ENCODE measurements around the gene AUTS2.
A peak's percentile ranks its signal among the peaks of the same experiment; 100 is the strongest.

Gene AUTS2

GRCh38 chr7:69770613-69771012 lies 172.3 kb downstream of the AUTS2 start:
- Histone ChIP-seq H3K27me3 (ENCODE audit: insufficient read depth, low read length, poor library complexity) (no peaks in the 10 kb centered on the region), H3K23ac (ENCODE audit: low read length) (no peak overlapping the region), H3K4ac (ENCODE audit: low read depth, low read length) (no peak overlapping the region), H2BK5ac (ENCODE audit: low read length) (no peak overlapping the region), H3K9ac (ENCODE audit: low read length) (no peak overlapping the region), H3K27ac (ENCODE audit: low read depth, low read length) (no peak overlapping the region), H3K56ac (ENCODE audit: low read length) (no peak overlapping the region), H2BK120ac (ENCODE audit: low read depth, low read length) (no peak overlapping the region), H3K18ac (ENCODE audit: low read length) (no peak overlapping the region), H3K4me1 (ENCODE audit: control insufficient read depth, low read depth, low read length) (peaks cover 5% of the 10 kb centered on the region), H3K79me2 (ENCODE audit: control insufficient read depth, insufficient read depth, low read length) (no peaks in the 10 kb centered on the region), H3K36me3 (ENCODE audit: control insufficient read depth, insufficient read depth, low read length) (no peaks in the 10 kb centered on the region), H3K4me3 (ENCODE audit: low read length) (no peak overlapping the region), H3K4me2 (ENCODE audit: low read length) (no peak overlapping the region), H2AK5ac (ENCODE audit: low read length) (no peak overlapping the region), H3K79me1 (ENCODE audit: low read length) (no peaks in the 10 kb centered on the region), H4K8ac (ENCODE audit: low read depth, low read length) (no peak overlapping the region), H2BK15ac (replicated peaks; ENCODE audit: low read depth) (no peak overlapping the region), H4K5ac (ENCODE audit: low read length) (no peak overlapping the region)
- no CpG with 5 or more reads among the region's 6 CpGs for WGBS (ENCODE audit: extremely low coverage, insufficient coverage, low lambda C conversion rate)
- DNase-seq, result no peak

GRCh38 chr7:69772718-69773436 lies 174.6 kb downstream of the AUTS2 start:
- no CpG with 5 or more reads among the region's 9 CpGs for WGBS (ENCODE audit: extremely low coverage, insufficient coverage, low lambda C conversion rate)
- no peak overlapping the region for H3K9ac ChIP-seq (ENCODE audit: low read length)
- no peak overlapping the region for H3K18ac ChIP-seq (ENCODE audit: low read length)
- no peak overlapping the region for H3K27ac ChIP-seq (ENCODE audit: low read depth, low read length)
- no peak overlapping the region for H3K4ac ChIP-seq (ENCODE audit: low read depth, low read length)
- no peak overlapping the region for H3K23ac ChIP-seq (ENCODE audit: low read length)
- H4K5ac ChIP-seq (ENCODE audit: low read length), result no peak overlapping the region
- H3K4me1 ChIP-seq (ENCODE audit: control insufficient read depth, low read depth, low read length), result peaks cover 5% of the 10 kb centered on the region
- H2AK5ac ChIP-seq (ENCODE audit: low read length), result no peak overlapping the region
- H3K79me1 ChIP-seq (ENCODE audit: low read length), result no peaks in the 10 kb centered on the region
- H2BK5ac ChIP-seq (ENCODE audit: low read length), result no peak overlapping the region
- H3K79me2 ChIP-seq (ENCODE audit: control insufficient read depth, insufficient read depth, low read length), result no peaks in the 10 kb centered on the region
- no peaks in the 10 kb centered on the region for H3K27me3 ChIP-seq (ENCODE audit: insufficient read depth, low read length, poor library complexity)
- H3K4me2 ChIP-seq (ENCODE audit: low read length), result no peak overlapping the region
- H4K8ac ChIP-seq (ENCODE audit: low read depth, low read length), result no peak overlapping the region
- no peaks in the 10 kb centered on the region for H3K36me3 ChIP-seq (ENCODE audit: control insufficient read depth, insufficient read depth, low read length)
- no peak overlapping the region for H3K56ac ChIP-seq (ENCODE audit: low read length)
- H2BK15ac ChIP-seq (replicated peaks; ENCODE audit: low read depth), result no peak overlapping the region
- no peak for DNase-seq
- H2BK120ac ChIP-seq (ENCODE audit: low read depth, low read length), result no peak overlapping the region
- no peak overlapping the region for H3K4me3 ChIP-seq (ENCODE audit: low read length)

- H2BK5ac ChIP-seq (ENCODE audit: low read length), result no peak overlapping the region
- H4K8ac ChIP-seq (ENCODE audit: low read depth, low read length), result no peak overlapping the region
- no peaks in the 10 kb centered on the region for H3K79me2 ChIP-seq (ENCODE audit: control insufficient read depth, insufficient read depth, low read length)
- H2AK5ac ChIP-seq (ENCODE audit: low read length), result no peak overlapping the region
- WGBS (ENCODE audit: extremely low coverage, insufficient coverage, low lambda C conversion rate), result no CpG with 5 or more reads among the region's 9 CpGs
- H3K27ac ChIP-seq (ENCODE audit: low read depth, low read length), result no peak overlapping the region
- H3K56ac ChIP-seq (ENCODE audit: low read length), result no peak overlapping the region
- no peak overlapping the region for H4K5ac ChIP-seq (ENCODE audit: low read length)
- no peak overlapping the region for H3K4me3 ChIP-seq (ENCODE audit: low read length)
- H3K79me1 ChIP-seq (ENCODE audit: low read length), result no peaks in the 10 kb centered on the region
- no peak overlapping the region for H3K4ac ChIP-seq (ENCODE audit: low read depth, low read length)
- no peak for DNase-seq
- H3K36me3 ChIP-seq (ENCODE audit: control insufficient read depth, insufficient read depth, low read length), result no peaks in the 10 kb centered on the region
- H2BK120ac ChIP-seq (ENCODE audit: low read depth, low read length), result no peak overlapping the region
- no peak overlapping the region for H2BK15ac ChIP-seq (replicated peaks; ENCODE audit: low read depth)
- no peak overlapping the region for H3K18ac ChIP-seq (ENCODE audit: low read length)
- peaks cover 5% of the 10 kb centered on the region for H3K4me1 ChIP-seq (ENCODE audit: control insufficient read depth, low read depth, low read length)
- no peak overlapping the region for H3K23ac ChIP-seq (ENCODE audit: low read length)
- no peak overlapping the region for H3K9ac ChIP-seq (ENCODE audit: low read length)
- no peak overlapping the region for H3K4me2 ChIP-seq (ENCODE audit: low read length)
- no peaks in the 10 kb centered on the region for H3K27me3 ChIP-seq (ENCODE audit: insufficient read depth, low read length, poor library complexity)
Observed at GRCh38 chr7:69773535-69774225, 175.4 kb downstream of the AUTS2 start.

GRCh38 chr7:69775231-69775771 lies 177.0 kb downstream of the AUTS2 start:
- Histone ChIP-seq H3K4me1 (ENCODE audit: control insufficient read depth, low read depth, low read length) (peaks cover 6% of the 10 kb centered on the region), H3K79me1 (ENCODE audit: low read length) (no peaks in the 10 kb centered on the region), H3K27me3 (ENCODE audit: insufficient read depth, low read length, poor library complexity) (no peaks in the 10 kb centered on the region), H3K4me3 (ENCODE audit: low read length) (no peak overlapping the region), H2BK5ac (ENCODE audit: low read length) (no peak overlapping the region), H4K5ac (ENCODE audit: low read length) (no peak overlapping the region), H3K36me3 (ENCODE audit: control insufficient read depth, insufficient read depth, low read length) (no peaks in the 10 kb centered on the region), H3K4ac (ENCODE audit: low read depth, low read length) (no peak overlapping the region), H4K8ac (ENCODE audit: low read depth, low read length) (no peak overlapping the region), H2BK120ac (ENCODE audit: low read depth, low read length) (no peak overlapping the region), H3K4me2 (ENCODE audit: low read length) (no peak overlapping the region), H2BK15ac (replicated peaks; ENCODE audit: low read depth) (no peak overlapping the region), H3K56ac (ENCODE audit: low read length) (no peak overlapping the region), H3K23ac (ENCODE audit: low read length) (no peak overlapping the region), H3K9ac (ENCODE audit: low read length) (no peak overlapping the region), H3K18ac (ENCODE audit: low read length) (no peak overlapping the region), H2AK5ac (ENCODE audit: low read length) (no peak overlapping the region), H3K27ac (ENCODE audit: low read depth, low read length) (no peak overlapping the region), H3K79me2 (ENCODE audit: control insufficient read depth, insufficient read depth, low read length) (no peaks in the 10 kb centered on the region)
- no CpG with 5 or more reads among the region's 6 CpGs for WGBS (ENCODE audit: extremely low coverage, insufficient coverage, low lambda C conversion rate)
- DNase-seq, result peak; percentile 69

- Histone ChIP-seq H3K18ac (ENCODE audit: low read length) (no peak overlapping the region), H3K27ac (ENCODE audit: low read depth, low read length) (no peak overlapping the region), H4K8ac (ENCODE audit: low read depth, low read length) (no peak overlapping the region), H3K23ac (ENCODE audit: low read length) (no peak overlapping the region), H3K27me3 (ENCODE audit: insufficient read depth, low read length, poor library complexity) (no peaks in the 10 kb centered on the region), H3K36me3 (ENCODE audit: control insufficient read depth, insufficient read depth, low read length) (no peaks in the 10 kb centered on the region), H3K9ac (ENCODE audit: low read length) (no peak overlapping the region), H2AK5ac (ENCODE audit: low read length) (no peak overlapping the region), H3K4ac (ENCODE audit: low read depth, low read length) (no peak overlapping the region), H3K4me1 (ENCODE audit: control insufficient read depth, low read depth, low read length) (peaks cover 9% of the 10 kb centered on the region), H2BK120ac (ENCODE audit: low read depth, low read length) (no peak overlapping the region), H2BK15ac (replicated peaks; ENCODE audit: low read depth) (no peak overlapping the region), H2BK5ac (ENCODE audit: low read length) (no peak overlapping the region), H3K79me1 (ENCODE audit: low read length) (no peaks in the 10 kb centered on the region), H4K5ac (ENCODE audit: low read length) (no peak overlapping the region), H3K79me2 (ENCODE audit: control insufficient read depth, insufficient read depth, low read length) (no peaks in the 10 kb centered on the region), H3K56ac (ENCODE audit: low read length) (no peak overlapping the region), H3K4me2 (ENCODE audit: low read length) (no peak overlapping the region), H3K4me3 (ENCODE audit: low read length) (no peak overlapping the region)
- DNase-seq, result no peak
- no CpG with 5 or more reads among the region's 1 CpG for WGBS (ENCODE audit: extremely low coverage, insufficient coverage, low lambda C conversion rate)
Observed at GRCh38 chr7:69776611-69777010, 178.3 kb downstream of the AUTS2 start.

Measured in mesendoderm (in vitro differentiated cells).